GM19324 (cell line): Measurements from ENCODE around the gene CMTM4.
"Not testable (repeated sequence)": the region's sequence is repeated elsewhere in the genome, so short reads cannot be mapped to it uniquely, and the experiment has no call there.

ENCODE experiments used
- ATAC-seq: cut with Tn5 transposase; IDR thresholded peaks from one replicate; pipeline ENCODE4 v1.9.1; 2021; ENCODE audit warnings: mild to moderate bottlenecking, moderate library complexity; ENCODE audit not compliant: unreplicated experiment, low FRiP score

The CMTM4 gene

DNA sequence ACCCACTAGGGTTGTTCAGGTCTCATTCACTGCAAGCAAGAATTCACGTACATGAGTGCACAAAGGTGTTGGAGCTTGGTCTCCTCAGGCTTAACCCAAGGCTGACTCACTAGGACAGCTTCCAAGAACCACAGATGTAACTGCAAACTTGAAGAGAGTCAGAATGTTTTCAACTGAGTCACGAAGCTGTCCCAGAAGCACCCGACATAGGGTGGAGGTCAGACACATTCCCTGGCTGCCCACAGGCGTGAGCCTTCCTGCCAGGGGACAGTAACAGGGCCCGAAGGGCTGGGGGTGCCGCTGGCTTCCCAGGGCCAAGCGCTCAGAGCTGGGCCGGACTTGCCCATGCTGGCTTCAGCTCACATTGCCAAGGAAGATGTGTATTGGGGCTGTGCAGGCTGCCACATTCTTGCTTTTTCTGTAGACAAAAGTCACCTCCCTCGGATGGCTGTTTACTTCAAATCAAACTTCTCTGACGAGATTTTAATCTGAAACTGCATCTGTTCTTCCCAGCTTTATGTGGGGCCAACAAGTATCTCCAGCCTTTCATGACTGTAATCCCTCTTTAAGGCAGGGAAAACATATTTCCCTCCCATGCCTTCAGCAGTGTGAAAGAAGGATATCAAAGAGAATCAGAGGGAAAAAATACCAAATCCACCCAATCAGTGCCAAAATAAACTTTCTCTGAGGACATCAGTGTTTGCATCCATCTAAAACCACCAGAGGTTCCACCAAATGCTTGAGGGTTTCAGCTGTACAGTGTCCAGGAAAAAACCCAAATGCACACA, 77.8 kb downstream of the CMTM4 start:
- ATAC-seq: no peak

DNA sequence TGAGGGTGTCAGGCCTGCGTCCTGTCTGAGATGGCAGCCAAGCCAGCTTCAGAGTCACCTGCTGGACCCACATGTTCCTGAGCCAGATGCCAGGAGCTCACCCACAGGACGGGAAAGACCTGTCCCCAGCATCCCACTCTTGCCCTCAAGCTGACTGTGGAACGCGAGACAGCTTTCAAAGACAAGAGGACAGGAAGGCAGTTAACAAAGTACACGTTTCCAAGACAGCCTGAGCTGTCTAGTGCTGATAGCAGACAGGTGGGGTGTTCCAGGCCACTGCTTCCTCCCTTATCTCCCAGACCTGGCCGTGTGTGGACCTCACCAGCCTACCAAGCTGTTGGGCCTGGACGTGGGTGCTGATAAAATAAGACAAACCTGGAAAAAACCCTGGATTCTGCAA, 78.8 kb downstream of the CMTM4 start:
- no peak for ATAC-seq

DNA sequence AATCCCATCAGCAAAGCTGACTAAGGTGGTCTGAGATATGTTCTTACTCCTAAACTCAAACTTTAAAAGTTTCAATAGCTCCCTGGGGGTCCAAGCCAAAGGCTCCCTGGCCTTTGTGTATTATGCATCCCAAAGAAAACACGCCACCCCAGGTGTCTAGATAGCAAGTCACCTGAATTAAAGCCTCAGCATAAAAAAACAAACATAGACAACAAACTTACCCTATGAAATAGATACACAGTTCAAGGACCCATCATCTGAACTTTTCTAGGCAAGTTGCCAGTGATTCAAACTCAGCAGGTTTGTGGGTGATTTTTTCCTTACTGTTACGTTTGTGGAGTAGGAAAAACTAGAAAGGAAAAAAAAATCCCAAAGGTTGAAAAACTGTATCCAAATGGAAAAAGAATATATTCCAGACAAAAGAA, 79.5 kb downstream of the CMTM4 start:
- no peak for ATAC-seq

DNA sequence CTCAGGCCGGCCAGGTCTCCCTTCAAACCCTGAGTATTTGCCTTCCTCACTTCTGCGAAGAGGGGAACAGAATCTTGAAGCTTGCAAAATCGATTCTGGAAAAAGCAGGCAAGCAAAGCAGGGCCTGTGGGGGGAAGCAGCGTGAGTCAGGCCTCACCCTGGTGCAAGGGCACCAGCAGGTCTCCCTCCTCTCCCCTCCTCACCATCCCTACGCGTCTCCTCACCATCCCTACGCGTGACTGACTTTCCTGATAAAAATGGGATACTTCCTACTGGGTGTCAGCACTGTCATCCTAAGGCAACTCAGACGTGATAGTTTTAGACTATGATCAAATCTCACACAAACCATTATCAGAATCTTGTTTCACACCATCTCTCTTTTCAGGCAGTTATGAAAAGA, 80.0 kb downstream of the CMTM4 start:
- no peak for ATAC-seq

DNA sequence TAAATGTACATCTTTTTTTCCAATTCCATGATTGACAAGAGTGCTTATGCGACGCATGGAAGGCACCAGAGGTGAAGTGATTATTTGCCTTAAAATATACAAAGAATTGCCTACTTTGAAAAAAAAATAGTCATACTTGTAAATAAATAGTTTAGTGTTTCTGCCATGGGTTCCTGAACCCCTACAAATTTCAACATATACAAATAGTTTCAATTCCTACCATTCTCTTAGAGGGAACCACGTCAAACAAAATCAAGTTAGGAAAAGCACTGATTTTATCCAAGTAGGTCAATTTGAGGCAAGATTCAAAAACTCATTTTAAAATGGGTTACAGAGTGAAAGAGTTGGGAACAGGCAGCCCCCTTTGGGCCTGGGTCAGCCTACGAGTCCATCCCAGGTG, 80.4 kb downstream of the CMTM4 start:
- ATAC-seq: no peak

DNA sequence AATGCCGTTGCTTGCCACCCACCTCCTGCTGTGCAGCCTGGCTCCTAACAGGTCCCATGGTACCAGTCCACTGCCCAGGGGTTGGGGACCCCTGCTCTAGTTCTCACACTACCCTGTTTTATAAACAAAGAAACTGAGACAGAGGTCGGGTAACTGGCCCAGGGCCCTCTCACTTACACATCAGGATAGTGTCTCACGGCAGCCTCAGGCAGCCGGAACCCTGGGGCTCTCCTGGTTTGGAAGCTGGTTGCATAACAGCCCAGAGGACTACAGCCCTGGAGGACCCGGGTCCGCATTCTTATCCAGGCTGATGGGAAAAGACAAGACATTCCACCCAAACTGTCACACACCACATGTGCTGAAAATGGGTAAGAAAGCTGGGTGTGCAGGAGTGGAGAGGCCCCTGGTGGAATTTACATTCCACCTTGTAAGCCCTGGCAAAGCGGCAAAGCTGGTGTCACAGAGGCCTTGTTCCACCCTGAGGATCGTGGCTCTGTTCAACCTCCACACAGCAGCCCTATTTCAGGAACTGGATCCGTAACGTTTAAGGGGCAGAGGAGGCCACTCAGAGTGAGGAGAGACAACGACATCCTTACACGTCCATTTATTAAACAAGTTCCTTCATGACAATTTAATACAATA, 82.3 kb downstream of the CMTM4 start:
- no peak for ATAC-seq

DNA sequence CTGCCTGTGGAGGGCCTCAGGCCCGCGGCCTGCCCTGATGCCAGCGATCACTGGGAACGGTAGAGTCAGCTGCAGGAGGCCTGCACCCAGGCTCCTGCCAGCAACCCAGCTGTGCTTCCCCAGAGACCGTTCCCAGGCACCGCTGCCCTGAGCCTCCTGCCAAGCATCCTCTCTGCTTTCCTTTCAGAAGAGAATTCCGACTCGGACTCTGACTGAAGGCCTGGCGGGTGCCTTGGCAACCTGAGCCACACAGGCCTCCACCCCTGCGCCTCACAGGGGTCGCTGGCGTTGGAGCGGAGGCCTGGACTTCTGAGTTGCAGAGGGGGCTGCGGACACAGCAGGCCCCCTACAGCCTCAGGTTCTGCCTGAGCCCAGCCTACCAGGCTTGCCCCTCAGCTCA, 84.1 kb downstream of the CMTM4 start:
- ATAC-seq: no peak

DNA sequence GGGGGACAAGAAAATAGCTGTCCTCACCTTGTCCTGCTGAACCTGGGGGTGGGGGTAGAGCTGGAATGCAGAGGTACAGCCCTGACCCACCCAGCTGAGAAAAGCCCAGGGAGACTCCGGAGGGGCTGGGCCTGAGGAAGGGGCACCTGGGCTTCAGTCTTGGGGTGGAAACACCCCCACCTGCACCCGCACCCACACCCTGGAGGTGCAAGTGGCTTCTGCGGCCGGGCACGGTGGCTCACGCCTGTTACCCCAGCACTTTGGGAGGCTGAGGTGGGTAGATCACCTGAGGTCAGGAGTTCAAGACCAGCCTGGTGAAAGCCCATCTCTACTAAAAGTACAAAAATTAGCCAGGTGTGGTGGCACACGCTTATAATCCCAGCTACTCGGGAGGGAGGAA, 84.6 kb downstream of the CMTM4 start:
- not testable (repeated sequence) for ATAC-seq

DNA sequence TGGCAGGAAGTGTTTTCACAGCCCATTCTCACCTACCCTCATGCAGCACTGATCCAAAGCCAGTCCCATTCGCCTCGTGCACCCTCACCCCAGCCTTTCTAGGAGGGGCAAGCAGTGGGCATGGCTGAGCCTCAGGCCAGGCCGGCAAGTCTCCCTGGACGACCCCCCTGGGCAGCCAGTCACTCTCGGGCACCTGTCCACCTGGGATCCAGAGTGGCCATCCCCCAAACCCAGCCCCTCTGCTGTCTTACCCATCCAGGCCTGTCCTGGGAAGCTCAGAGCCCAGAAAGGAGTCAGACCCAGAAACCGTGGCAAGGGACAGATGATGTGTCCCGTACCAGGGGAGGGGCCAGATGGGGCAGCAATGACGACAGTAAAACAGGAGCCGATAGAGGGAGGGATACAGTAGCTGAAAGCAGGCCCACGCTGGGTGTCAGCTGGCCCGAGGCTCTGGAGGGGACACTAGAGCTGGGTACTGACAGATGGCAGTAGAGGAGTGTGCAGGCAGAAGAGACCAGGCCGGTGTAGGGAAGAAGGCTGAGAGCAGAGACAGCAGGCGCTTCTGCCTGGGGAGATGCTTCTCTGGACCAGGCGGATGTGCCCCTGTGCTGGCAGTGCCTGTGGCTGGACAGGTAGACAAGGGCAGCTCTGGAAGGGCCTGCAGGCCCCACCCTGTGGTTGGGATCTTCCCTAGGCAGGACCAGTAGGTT, 86.3 kb downstream of the CMTM4 start:
- ATAC-seq: no peak

DNA sequence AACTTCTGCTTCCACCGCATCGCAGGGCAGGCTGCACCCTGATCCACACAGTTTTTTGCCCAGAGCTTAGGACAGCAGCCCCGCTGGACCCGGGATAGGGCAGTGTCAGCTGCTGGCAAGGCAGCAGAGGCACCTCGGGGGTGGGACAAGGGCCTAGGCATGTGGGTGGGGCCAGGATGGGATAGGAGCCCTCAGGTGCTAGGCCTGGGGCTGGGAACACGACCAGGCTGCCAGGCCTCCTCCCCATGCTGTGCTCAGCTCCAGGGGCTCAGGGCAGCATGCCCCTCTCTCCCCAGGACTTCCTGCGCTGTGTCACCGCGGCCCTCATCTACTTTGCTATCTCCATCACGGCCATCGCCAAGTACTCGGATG, 87.4 kb downstream of the CMTM4 start:
- no peak for ATAC-seq

DNA sequence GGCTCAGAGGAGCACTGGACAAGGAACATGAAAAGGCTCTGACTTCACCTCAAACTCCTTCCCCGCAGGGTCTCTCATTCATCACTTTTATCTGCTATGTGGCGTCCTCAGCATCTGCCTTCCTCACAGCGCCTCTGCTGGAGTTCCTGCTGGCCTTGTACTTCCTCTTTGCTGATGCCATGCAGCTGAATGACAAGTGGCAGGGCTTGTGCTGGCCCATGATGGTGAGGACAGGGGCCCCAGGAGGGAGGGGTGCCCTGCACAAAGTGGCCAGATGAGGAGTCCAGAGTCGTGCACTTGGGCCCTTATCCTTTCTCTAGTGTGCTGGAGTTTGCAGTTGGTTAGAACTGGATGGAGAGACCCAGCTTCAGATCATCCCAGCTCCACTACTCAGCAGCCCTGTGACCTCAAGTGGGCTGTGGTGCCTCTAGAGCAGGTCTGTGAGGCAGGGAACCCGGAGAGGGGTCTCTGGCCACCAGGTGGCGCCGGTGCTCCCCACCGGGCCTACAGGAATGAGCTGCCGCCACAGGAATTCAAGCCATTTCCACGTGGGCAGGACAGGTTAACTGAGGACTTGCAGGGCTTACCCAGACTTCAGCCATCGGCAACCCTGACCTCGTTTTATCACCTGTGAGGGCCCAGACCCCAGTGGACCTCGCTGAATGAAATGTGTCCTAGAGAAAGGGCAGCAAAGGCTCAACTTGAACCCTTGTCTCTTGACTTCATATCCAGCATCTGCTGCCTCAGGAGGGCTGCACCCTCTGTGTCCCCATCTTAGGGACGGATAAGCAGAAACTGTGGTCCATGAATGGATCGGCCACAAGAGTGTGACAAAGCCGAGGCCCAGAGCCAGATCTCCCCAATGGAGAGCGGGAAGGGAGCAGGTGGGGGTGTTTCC, 88.1 kb downstream of the CMTM4 start:
- ATAC-seq: no peak

DNA sequence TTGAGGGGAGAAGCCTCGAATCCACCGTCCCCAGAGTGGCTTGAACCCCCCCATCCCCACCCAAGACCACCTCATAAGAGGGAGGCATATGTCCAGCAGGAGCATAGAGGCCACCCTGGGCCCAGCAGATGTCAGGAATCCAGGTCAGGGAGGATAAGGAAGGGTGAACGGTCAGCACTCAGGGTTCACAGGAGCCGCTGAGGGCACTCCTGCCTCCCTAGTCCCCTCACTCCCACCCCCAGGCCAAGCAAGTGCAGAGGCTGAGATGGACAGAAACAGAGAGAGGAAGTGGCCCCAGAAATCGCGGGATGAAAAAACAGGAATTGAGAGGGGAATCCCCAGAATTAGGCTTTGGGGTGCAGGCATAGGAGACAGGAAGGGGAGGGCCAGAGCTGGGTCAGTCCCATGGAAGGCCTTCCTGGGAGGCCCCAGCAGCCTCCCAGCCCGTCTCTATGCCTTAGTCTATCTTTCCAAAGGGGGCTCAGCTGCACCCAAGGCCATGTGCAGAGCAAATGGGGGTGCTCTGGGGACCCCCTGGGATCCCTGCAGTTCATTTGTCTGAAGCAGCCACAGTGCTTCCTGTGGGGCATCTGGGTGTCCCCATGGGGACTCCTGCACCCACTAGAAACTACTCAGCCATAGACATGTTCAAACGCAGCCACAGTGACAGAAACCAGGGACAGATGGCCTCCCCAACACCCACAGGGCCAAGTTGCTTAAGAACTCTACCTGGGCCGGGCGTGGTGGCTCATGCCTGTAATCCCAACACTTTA, 90.4 kb downstream of the CMTM4 start:
- ATAC-seq: peak; percentile 35

DNA sequence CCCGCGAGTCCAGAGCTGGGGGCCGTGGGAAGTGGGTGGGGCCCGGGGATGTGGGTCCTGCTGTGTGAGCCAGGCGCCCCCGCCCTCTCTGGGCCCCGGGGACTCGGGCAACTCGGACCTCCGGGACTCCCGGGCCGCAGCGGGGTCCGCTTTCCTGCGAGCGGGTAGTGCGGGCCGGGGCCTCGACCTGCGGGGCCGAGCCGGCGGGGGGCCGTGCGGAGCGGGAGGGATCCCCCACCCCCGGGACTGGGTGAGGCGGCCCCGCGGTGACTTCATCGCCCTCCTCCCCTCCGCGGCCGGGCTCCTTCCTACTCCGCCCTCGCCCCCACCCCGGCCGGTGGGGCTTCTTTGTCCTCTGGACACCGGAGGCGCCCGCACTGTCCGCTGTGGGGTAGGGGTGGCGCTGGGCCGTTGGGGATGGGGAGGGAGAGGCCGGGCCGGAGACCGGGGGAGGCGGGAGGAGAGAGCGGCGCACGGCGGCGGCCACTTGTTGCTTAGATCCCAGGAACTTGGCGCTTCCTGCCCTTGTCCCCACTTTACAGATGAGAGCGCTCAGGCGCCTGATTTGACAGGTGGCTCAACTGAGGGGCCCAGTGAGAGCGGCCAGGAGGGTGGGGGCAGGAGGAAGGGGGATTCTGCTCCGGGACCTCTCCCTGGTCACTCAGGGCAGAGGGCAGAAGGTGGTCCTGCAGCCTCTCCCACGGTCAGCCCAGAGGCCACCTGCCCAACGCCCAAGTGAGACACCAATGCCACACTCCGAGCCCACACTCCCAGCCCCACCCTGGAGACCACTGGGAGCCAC, 91.2 kb downstream of the CMTM4 start:
- peak; percentile 8 for ATAC-seq

DNA sequence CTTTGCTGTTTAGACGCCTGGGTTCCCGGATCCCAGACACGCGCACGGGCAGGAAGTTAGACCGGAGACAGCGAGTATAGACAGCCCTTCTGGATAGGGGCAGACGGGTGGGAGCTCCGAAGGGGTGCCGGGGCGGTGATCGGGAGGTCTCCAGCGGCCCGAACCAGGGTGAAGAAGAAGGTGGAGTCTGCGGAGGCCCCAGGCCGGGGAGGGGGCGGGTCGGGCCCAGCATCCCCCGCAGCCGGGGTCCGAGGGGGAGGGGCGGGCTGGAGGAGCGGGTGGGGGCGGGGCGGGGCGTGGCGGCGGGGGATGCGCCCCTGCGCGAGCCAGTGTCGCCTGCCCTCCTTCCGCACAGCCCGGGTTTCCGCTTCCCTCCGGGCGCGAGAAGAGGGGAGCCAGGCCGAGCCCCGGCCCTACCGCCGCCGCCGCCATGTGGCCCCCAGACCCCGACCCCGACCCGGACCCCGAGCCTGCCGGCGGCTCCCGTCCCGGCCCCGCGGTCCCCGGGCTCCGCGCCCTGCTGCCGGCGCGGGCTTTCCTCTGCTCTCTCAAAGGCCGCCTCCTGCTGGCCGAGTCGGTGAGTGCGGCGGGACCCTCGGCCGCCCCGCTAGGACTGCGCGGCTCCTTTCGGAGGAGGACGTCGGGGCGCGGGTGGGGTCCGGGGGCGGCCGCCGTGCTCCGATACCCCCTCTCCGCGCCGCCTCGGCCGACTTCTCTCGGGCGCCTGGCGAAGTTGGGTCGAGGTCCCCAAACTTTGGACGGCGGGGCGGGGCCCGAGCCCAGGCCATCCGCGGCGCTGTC, 92.0 kb downstream of the CMTM4 start, which contains the start of gene CMTM3:
Gene CMTM3, plus strand, starts transcription at position 329 of the 801 bp plus-strand sequence. Its CDS starts 102 bp downstream, at position 431.
- ATAC-seq: peak; percentile 56

DNA sequence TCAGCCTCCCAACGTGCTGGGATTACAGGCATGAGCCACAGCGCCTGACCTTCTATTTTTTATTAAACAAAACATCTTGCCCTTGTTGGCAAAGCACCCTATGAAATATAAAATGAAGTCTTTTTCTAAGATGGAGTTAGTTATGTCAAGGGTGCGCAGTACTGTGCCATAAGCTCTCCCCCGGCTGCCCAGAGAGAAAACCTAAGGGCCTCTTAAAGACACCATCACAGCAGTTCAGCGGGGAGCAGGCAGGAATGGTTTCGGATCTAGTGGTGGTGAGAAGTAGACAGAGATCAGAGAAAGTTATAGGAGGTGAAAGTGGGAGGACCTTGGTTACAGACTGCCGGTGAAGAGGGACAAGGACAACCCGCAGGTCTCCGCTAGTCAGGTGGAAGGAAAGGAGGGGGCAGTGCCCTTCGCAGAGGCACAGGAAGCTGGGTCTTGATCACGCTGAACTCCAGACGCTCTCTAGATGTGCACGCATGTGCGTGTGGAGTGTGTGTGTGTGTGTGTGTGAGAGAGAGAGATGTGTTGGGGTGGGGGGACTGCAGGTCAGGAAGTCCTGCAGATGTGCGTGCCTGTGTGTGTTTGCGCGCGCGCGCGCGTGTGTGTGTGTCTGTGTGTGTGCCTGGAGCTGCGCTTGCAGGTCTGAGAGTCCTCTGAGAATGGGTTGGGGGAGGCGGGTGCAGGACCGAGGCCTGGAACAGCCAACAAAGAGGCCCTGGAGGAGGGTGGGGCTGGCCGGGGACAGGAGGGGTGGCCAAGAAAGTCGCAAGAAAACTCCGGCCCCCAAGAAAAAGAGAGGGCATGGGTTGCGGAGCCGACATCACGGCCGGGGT, 92.8 kb downstream of the CMTM4 start:
- ATAC-seq: no peak

DNA sequence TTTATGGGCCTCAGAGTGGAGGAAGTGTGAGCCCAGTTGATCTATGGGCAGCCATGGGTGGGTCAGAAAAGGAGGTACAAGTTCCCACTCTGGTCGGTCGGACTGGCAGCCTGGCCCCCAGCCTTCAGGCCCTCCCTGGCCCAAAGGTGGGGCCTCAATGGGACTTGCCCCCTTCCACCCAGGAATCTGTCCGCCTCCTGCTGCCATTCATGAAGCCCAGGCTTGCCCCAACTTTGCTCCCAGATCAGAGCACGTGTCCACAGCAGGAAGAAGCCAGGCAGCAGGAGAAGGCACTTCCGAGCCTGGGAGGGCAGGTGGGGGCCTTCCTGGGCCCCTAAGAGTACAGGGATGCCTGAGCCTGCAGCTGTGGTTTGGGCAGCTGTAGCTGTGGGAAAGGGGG, 95.1 kb downstream of the CMTM4 start:
- ATAC-seq: no peak

DNA sequence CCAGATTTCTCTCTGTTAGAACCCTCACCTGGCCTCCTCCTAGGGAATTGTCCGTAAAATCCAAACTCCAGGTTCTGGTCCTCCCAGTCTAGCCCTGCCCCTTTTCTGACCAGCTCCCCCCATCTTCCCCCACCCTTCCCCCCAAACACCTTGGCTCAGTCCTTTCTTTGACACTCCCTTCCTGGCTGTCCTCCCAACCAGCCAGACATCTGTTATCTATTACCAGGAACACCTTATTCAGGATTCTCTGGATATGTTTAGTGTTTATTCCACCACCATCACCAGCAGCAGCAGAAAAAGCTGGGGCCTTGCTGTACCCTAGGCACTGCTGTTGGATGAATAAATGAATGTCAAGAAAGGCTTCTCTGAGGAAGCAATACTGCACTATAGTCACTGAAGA, 96.1 kb downstream of the CMTM4 start:
- ATAC-seq: no peak
